Activated CD4-positive, CD25-positive, alpha-beta regulatory T cell treated with anti-CD3 and anti-CD28 coated beads, Interleukin-2, amount 50 U/mL, for 72 hours (primary cell): ENCODE measurements around the gene CACNA1B.

ENCODE experiments used
- DNase-seq: peaks from one replicate; pipeline ENCODE4 v3.0.0; 2021

Gene CACNA1B

DNA sequence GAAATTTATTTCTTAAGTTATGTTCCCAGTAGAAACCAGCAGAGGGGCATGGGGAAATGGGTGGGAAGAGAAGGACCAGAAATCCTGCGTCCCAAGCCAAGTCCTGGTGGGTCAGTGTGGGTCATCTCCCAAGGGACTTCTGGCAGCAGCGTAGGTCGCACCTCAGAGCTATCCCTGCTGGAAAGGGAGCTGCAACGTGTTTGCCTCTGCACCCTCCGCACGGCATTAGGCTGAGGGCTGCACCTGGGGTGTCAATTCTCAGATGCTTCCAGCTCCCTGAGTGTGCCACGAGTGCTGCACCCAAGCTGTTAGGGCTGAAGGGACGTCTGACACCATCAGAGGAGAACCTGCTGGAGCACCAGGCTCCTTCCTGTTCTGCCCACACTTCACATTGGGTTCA is 182.8 kb downstream of the CACNA1B start:
- no peak for DNase-seq

DNA sequence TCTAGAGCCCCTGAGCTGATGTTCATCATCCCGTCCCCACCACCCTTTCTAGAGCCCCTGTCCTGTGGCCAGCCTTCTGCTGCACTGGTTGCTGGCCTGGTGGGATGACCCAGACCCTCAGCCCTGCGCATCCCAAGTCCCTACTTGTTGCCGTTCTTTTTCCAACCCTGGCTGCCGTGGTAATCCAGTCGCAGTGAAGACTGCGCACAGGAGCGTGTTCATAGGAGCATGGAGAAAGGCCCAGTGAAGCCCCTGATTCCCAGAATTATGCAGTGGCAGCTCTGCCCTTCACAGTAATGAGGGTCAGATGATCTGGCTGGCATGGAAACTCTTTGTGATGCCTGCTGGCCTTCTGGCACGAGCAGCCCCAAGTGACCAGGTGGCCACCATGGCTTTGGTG is 183.3 kb downstream of the CACNA1B start:
- no peak for DNase-seq

DNA sequence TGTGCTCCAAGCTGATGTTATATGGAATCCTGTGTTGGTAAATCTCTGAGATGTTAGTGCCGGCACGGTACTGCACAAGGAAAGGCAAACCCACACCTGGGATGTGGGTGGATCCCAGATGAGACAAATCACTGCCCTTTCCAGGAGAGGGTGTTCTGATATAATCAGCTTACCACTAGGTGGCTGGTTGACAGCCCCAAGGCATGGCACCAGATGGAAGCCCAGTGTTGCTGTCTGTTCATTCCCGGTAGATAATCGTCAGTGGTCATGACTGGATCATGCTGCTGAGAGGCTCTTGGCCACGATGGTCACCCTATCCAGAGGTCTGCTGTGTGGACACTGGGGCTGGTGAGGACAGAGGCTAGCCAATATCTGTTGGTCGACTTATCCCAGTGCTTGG is 184.0 kb downstream of the CACNA1B start:
- no peak for DNase-seq

DNA sequence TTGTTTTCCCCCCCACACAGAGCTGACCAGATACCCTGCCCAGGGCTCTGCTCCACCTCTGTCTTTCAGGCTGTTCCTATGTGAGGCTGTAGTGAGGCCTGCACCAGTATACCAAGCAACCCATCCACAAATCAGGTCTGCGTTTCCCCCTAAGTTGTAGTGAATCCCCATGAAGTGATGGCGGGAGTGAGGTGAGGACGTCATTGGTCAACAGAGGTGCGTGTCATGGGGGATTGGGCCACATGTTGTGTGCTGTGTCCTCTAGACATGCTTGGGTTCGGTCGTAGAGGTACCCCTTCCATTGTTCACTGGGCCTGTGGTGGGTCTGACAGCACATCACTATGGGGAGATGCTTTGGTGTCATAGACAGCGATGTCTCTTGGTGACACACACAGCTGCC is 184.6 kb downstream of the CACNA1B start:
- no peak for DNase-seq

DNA sequence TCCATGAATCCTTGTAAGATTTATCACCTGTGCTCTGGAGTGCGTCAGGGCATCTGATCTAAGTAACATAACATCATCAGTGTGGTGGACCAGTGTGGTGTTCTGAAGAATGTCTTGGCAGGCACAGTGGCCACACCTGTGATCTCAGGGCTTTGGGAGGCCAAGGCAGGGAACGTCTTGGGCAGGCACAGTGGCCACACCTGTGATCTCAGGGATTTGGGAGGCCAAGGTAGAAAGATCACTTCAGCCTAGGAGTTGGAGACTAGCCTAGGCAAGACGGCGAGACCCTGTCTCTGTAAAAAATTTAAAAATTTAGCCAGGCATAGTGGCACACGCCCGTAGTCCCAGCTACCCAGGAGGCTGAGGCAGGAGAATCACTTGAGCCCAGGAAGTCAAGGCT is 185.5 kb downstream of the CACNA1B start:
- no peak for DNase-seq

DNA sequence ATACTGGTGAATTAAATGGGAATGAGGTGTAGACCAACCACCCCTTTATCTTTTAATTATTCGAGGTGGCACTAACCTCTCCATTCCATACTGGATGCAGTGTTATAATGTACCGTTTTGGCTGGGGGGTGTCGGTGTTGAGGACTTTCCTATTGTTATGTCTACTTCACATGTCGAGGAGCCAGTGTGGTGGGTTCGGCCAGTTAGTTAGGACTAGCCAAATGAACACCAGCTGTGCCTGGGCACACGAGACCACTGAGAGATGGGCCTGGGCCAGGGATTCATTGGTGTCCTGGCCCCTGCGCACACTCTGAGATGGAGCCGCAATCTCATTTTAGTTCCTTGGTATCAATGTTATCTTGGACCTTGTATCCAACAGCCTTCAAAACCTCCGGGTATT is 186.2 kb downstream of the CACNA1B start:
- no peak for DNase-seq

DNA sequence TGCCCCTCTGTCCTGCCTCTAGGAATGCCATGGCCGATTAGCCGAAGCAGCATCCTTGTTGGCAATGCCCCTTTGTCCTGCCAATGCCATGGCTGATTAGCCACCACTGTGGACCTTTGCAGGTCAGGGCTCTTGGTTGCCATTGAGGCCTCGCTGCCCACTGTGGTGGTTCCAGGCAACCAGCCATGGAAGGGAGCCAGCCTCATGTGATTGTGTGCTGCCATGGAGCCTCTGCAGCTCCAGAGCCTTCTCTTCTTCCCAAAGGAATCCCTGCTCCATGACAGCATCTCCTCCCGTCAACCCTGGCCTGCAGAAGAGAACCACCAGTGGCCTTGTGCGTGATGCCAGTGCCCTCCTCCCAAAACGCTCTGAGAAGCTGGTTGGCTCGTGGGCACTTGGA is 187.0 kb downstream of the CACNA1B start:
- DNase-seq: no peak

DNA sequence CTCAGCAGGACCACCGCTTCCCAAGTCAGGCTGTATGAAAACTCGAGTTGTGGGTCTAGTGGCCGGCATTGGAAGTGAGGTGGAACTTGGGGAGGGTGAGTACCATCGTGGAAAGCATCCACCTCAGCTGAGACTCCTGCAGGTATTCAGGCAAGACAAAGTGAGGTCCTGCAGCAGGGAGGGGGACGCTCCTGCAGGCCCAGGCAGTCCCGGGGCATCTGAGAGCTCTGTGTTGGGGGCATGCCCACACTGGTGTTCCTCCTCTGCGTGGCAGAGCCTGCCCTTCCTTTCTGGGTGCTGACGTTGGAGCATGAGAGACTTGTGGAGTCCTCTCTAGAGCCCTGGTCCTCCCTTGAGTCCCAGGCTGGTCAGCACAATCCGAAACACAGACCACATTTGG is 187.7 kb downstream of the CACNA1B start:
- DNase-seq: no peak

DNA sequence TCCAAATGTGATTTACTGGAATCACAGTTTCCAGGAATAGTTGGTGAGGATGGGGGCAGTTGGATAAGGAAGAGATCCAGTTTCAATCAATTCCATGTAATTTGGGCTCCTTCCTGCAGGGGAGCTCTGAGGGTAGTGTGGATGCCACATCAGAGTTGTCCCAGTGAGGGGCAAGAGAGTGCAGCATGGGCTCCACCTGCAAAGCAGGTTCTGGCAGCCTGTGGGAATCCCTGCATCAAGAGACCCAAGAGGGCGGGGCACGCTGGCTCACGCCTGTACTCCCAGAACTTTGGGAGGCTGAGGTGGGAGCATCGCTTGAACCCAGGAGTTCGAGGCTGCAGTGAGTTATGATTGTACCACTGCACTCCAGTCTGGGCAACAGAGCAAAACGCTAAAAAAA is 188.5 kb downstream of the CACNA1B start:
- DNase-seq: no peak

DNA sequence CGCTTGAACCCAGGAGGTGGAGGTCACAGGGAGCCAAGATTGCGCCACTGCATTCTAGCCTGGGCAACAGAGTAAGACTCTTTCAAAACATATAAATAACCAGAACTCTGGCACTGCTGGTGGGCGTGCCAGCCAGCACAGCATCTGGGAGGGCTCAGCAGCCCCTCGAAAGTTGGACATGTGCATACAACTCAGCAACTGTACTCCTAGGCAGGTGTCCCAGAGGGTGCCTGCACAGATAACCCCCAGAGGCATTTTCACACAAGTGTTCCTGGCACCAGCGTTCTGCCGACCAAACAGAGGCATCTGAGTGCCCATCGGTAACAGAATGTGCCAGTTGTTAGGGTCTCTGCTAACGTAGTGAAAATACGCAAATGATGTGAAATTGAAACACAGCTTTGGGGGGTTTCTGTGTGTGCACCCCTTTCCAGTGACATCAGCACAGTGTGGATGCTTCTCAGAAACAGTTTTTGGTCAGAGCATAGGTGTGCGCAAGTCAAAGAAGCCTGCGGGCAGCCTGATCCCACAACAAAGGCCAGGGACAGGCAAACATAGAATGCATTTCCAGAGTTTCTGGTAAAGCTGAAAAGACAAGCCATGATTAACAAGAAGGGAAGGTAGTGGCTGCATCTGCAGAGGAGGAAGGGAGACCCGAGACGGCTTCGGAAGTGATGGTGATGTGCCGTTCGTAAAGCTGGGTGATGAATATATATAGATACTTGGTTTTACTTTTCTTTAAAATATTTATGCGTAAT is 190.2 kb downstream of the CACNA1B start:
- no peak for DNase-seq

DNA sequence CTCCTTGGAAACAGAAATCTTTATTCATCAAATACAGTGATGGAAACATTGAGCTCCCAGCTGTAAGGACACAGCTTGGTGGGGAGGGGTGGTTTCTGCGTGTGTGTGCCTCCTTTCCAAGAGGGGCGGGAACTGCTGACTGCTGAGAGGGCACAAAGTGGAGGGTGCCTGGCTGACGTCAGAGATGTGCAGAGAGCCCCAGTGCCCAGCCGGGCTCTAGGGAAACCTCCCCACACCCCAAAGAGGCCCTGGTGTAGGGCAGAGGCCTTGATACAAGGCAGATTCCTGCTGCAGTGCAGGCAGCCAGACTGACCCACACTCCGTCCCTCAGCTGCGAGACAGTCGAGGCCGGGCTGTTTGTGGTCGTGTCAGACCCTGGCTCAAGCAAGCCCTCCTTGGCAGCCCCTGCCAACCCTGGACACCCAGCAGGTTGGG is 191.0 kb downstream of the CACNA1B start:
- DNase-seq: no peak

DNA sequence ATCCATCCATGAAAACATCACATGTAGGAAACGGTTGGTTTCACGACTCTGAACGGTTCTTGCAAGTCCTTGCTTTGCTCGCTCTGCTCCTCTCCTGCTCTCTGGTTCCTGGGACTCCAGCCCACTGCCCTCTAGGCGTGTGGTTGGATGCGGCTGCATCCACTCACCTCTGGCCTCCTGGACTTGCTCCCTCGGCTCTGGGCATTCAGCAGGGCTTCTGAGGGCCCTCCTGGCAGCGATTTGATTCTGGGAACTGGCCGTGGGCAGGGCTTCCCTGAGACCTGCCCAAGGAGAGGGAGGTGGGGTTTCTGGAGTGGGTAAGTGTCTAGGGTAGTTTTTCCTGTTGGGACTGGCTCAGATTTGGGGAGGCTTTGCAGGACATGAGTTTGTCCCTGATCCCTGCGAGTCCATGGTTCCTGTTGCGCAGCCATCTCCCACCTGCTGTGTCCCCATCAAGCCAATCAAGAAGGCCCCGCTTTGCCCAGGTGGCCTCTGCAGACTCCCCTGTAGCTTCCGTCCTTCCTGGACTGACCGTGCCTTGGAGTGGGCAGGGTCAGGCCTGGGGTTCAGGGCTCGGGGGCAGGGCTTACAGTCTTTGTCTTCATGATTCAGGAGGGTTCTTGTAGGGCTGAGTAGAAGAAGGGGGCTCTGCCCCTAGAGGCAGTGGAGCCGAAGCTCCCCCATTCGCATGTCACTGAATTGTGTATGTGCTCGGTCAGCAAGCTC is 192.3 kb downstream of the CACNA1B start:
- no peak for DNase-seq

DNA sequence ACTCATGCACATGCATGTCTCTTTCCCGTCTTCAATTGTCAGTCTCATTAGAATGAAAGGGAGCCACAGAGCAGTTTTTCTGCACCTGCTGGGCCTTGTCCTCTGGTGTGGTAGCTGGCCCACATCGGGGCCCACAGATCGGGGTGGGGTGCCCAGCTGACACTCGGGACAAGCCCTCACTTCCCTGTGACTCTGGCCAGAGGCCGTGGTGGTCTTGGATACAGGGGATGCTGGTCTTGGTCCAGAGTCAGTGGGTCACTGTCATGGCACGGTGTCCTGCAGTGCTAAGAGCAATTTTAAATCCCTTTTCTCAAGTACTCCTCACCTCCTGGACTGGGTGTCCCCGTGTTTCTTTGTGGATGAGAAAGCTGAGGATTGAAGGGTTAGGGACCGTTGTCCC is 193.2 kb downstream of the CACNA1B start:
- no peak for DNase-seq

DNA sequence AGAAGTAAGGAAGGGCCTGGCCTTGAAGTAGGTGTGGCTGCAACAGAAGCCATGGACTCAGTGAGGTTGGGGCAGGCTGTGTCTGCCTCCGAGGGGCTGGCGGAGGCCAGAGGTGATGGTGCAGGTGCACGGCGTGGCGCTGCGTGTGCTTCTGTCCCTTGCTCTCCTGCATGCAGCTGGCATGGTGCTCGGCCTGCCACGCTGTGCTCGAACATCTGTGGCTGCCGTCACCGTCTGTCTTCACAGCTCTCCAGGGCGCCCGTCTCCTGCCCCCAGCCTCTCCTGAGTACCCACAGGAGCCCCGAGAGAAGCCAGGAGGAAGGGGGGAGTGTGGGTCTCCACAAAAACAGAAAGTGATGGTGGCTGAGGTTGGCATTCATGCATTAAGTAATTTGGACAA is 193.7 kb downstream of the CACNA1B start:
- no peak for DNase-seq

DNA sequence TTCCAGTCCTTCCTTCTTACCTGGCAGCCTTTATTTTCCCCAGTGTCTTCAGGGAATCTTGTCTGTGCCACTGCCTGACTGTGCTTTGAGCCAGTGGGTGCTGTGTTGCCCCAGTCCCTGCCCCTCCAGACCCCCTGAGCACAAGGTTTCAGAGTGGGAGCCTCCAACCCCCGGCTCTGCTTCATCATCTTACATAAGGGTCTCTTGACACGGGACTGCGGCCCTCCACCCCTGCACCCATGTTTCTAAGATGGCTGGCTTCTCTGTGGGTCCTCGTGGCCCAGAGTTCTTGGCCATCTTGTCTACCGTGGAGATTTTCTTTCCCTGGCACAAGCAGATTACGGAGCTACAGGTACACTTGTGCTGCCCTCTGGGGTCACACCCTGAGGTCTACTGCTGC is 194.1 kb downstream of the CACNA1B start:
- no peak for DNase-seq

DNA sequence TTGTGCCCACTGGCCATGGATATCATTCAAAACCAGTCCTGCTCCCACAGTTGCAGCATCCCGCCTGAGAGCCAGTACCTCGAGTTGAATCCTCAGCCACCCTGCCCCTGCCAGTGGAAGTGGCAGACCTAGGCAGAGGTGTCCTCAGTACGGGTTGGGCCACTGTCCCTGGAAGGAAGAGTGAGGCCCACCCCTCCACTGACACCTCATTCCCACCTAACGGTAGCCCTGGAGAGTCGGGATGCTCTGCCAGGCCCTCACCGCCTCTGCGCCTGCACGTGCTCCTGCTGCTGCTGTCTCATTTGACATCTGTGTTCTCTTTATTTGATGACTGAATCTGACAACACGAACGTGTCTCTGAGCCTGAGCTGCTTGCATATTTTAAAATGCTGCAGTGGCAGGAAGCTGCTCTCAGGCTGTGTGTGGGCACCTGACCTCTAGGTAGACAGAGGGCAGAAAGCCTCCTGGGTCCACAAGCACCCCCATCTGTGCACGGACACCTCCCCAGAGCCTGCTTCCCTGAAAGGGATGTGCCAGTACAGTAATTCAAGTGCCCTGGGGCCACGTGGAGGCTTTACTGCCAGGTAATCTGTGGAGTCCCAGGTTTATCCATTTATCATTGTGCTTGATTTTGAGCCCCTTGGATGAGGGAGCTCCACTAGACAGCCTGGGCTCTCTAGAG is 194.7 kb downstream of the CACNA1B start:
- no peak for DNase-seq

DNA sequence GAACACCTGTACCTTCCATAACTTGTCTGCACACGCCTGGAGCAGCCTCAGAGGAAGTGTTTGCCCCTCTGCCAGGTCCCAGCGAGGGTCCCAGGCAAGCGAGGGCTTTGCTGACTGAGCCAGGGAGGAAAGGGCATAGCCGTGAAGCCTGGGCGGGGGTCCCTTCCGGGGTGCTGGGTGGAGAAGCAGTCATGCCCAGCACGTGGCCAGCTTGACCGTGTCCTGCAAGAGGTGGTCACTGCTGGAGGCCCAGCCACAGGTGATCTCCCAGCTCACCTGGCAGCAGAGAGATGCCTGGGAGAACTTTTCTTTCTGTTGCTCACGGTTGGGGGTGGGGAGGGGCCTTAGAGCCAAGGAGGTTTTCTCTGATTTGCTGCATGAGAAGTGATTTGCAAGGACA is 195.3 kb downstream of the CACNA1B start:
- DNase-seq: no peak

DNA sequence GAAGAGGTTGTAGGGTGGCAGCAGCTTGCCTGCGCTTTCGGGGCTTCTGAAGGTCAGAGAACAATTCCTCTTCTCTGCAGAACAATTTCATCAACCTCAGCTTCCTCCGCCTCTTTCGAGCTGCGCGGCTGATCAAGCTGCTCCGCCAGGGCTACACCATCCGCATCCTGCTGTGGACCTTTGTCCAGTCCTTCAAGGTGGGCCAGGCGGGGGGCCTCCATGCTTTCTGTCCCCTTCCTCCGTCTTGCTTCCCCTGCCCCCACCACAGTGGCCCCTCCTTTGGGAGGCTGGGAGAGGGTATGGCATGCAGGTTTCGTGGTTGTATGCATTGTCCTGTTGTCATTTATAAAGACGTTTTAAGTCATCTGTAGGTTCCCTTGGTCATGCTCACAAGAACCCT is 195.8 kb downstream of the CACNA1B start:
- DNase-seq: no peak

DNA sequence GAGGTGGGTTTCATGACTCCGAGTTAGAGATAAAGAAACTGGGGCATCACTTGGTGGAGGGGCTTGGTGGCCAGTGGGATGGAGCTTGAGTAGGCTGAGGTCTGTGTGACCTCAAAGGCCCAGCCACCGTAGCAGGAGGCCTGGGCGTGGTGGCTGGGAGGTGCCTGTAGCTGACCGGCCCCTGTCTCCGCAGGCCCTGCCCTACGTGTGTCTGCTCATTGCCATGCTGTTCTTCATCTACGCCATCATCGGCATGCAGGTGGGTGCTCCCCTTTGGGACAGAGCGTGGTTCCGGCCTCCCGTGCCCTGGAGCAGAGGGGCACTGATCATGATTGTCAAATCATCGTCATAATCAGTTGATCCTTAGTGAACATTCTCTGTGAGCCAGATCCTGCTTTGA is 196.2 kb downstream of the CACNA1B start:
- DNase-seq: no peak

DNA sequence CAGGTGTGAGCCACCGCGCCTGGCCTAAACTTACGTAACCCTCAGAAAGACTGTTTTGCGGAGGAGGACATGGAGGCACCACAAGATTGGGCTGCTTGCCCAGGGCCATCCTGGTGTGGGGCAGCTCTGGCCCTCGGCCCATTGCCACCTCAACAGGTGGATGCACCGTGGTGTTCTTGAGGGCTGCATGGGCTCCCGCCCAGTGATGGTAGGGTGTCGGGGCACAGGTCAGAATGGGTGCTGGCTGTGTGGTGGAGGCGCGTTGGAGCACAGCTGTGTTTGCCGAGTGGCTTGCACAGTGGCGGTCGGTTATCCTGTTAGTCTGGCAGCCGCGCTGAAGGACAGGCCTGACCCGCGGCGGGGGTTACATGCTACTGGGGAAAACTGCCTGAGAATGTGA is 196.9 kb downstream of the CACNA1B start:
- DNase-seq: no peak

DNA sequence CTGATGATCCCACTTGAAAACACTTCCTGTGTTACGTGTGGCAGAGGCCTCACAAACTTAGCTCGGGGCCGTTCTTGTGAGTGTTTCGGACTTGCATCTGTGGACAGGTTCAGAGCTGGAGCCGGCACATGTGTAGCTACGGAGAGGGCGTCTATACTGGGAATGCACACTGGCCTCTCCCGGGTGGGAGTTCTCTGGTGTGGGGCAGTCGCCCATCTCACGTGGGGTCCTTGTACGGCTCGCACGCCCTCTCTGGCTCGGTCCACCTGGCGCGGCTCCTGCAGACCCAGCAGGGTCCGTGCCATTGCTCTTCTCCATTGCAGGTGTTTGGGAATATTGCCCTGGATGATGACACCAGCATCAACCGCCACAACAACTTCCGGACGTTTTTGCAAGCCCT is 197.9 kb downstream of the CACNA1B start:
- DNase-seq: no peak

DNA sequence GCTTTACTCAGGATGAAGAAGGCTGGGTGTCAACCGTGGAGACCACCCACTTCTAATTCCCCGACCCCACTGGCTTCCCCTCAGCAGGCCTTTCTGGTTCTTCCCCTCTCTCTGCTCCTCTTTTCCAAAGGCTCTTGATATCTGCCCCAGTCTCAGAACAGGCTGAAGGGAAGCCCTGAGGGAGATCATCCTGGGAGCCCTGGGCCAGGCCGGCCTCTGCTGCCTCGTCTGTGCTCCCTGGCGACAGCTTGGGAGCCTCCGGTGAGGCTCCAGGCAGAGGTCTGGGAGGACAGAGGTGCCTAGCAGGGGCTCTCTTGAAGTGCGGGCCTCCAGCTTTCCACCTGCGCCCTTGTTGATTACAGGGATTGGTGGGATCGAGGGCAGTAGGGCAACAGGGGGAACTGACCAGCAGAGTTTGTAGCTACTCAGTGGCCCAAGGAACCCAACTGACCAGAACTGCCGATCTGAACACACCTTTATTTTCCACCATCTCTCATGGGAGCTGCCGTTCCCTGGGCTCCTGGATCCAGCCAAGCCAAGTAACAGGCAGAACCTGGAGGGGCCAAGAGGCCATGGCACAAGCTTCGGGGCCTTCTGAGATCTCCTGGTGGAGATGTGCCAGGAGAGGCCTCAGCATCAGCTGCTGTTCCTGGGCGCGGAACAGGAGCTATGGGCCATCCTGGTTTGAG is 198.5 kb downstream of the CACNA1B start:
- no peak for DNase-seq

DNA sequence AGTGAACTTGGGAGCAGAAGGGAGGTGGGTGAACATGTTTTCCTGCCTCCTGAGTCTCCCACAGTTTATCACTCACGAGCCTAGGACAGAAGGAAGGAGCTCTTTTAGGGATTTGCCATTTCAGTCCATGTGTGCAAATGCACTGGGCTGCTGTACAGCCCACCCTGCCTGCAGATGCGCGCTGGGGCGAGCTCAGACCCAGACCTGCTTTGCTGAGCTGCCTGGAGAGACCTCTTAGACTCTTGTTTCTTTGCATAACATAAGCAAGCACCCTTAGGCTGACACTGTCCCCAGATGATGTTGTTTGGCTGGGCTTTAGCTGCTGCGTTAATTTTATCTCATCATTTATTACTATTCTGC is 199.0 kb downstream of the CACNA1B start:
- DNase-seq: no peak

DNA sequence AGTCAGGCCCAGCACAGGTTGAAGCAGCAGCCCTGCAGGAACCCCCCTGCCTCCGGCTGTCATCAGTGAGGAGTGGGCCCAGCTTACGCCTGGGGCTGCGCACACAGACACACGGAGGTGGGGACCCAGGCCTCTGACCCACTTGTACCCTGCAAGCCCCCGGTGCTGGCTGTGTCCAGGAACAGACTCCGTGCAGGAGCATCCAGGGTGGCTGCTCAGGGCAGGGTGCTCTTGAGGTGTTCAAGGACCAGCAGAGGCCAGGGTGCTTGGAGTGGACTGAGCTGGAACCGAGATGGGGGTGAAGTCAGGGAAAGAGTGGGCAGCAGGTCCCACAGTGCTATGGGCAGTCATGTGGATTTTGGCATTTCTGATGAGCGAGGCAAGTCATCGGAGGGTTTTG is 199.5 kb downstream of the CACNA1B start:
- no peak for DNase-seq
